ENCODE results near the gene ACTN3.
A peak's percentile ranks its signal among the peaks of the same experiment; 100 is the strongest.
"Not testable (repeated sequence)": the region's sequence is repeated elsewhere in the genome, so short reads cannot be mapped to it uniquely, and the experiment has no call there.

ACTN3 gene

DNA sequence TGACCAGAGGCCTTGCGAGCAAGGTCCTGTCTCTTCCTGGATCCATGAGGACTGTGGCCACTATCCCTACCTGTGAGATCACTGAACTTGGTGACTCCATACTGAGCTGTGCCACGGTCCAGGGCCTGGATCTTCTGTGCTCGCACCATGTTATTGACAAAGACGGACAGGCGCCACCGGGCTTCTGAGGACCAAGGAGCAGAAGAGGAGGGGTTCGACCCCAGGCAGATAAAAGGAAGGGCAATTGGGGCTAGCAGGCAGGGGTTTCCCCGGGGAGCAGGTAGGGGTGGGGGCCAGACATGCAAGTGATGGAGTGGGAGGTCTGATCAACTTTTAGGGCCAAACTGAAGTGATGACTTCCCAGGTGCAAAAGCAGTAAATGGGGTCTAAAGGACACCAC, 19.5 kb downstream of the ACTN3 start:
- no peak for DNase-seq (ENCODE audit: low spot score)

- no peak for DNase-seq (ENCODE audit: low spot score)
Observed at GRCh38 chr11:66567787-66568123, 21.1 kb downstream of the ACTN3 start.

DNA sequence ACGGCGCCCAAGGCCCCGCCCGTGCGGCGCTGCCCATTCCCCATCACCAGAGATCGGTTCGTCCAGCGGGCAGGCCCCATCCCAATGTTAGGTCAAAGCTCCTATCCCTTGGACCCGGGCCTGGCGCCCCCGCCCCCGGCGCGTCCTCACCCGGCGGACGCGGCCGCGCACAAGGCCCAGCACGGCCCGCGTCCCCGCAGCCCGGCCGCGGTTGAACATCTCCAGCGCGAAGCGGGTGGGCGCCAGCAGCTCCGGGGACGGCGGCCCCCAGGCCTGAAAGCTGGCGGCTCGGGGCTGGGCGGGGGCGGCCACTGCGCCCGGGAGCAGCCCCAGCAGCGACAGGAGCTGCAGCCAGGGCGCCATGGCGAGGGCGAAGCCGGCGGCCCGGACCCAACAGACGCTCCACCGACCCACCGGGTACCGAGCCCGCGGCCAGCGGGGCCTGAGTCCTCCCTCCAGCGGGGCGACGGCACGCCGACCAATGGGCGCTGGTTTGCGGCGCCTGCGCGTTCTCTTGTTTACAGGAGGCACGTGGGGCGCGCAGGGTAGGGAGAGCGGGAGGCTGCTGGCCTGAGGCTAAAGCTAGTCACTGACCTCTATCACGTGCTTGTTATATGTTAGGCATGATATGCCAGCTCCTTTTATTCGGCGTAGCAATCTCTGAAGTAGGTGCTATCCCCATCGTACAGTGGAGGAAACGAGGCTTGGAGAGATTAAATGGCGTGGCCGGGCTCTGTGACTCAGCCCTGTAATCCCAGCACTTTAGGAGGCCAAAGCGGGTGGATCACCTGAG, 21.6 kb downstream of the ACTN3 start, which contains the start of gene CTSF:
Gene CTSF (minus strand): TSS at position 483 of the 793 bp plus-strand sequence. CDS start 120 bp downstream, at position 363.
- DNase-seq (ENCODE audit: low spot score) = peak; percentile 99

DNA sequence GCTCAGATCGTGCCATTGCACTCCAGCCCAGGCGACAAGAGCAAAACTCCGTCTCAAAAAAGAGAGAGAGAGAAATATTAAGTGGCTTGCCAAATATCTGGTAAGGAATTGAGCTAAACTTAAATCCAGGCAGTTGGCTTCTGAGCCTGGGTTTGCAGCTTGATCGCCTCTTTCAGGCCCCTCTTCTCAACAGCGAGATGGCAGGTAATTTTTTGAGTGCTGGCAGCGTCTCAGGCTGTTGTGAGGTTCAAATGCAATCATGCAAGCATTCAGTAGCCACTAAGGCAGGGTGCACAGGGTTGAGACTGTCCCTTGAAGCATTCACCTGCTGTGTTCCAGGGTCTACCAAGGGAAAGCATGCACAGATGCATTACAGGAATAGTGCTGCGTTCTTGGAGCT, 22.4 kb downstream of the ACTN3 start:
- DNase-seq (ENCODE audit: low spot score) = no peak

- no peak for DNase-seq (ENCODE audit: low spot score)
Observed at GRCh38 chr11:66570079-66570849, 23.6 kb downstream of the ACTN3 start.

GRCh38 chr11:66570850-66571180, 24.1 kb downstream of the ACTN3 start:
- DNase-seq (ENCODE audit: low spot score) = no peak

DNA sequence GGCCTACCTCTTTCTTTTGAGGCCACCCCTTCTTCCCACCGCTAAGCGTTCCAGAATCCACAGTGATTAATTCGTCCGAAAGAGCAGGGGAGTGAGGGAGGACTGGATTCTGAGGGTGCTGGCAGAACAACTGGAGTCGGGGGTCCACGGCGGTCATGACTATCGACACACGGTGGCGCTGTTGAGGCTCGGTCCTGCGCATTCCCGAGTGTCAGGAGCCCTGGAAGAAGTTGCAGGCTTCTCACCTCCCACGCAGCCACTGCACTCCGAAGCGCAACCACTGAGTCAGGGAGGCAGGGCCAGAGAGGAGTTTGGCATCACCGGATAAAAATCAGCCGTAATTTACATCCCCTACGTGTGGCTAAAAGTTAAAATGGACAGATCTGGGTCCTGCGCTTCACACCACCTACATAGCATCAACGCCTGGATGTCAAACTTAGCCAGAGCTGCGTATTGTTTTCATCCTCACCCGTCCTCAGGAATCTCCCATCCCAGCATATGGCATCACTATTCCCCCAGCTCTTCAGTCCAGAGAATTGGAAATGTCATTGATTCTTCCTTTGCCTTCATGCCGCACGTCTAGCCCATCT, 32.4 kb downstream of the ACTN3 start:
- peak; percentile 92 for DNase-seq (ENCODE audit: low spot score)

DNA sequence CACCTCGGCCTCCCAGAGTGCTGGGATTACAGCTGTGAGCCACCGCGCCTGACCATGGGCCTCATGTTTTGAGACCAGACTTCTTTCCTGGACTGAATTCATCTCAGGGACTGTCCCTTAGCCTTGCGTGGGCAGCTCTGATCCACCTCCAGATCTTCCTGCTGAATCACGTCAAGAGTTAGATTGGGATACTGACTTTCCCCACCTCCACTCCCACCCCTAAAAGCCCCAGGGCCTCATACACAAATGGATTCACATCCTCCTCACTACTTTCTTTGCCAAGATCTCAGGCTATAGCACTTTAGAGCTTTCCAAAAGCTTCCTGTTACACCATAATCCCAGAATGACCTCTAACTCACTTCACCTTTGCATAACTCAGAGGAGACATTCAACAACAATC, 34.1 kb downstream of the ACTN3 start:
- no peak for DNase-seq (ENCODE audit: low spot score)

- DNase-seq (ENCODE audit: low spot score) = no peak
Observed at GRCh38 chr11:66581261-66581660, 34.6 kb downstream of the ACTN3 start.

DNA sequence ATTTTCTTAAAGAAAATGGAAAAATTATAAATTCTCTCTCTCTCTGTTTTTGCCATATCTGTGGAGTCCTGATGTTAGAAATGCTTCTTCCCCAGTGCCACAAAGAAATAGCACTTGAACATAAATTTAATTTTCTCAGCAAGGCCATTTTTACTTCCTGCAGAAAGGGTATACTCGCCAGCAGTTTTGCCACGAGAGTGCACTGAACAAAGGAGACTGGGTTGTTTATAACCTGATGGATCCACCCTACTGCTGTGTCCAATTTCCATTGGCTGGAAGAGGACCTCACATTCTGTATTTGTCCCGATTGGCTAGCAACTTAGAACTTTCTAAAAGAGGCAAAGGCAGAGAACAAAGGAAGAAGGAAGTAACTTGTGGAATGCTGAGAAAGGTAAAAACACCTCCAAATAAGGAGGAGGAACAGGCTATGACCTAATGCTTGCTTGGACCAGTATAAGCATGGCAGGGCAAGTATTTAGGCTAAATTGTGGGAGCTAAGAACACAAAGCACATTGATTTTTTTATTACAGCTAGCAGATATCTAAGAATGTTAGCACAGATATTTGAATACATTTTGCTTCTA, 36.0 kb downstream of the ACTN3 start:
- DNase-seq (ENCODE audit: low spot score) = not testable (repeated sequence)

GRCh38 chr11:66585447-66585846, 38.7 kb downstream of the ACTN3 start:
- DNase-seq (ENCODE audit: low spot score) = not testable (repeated sequence)

DNA sequence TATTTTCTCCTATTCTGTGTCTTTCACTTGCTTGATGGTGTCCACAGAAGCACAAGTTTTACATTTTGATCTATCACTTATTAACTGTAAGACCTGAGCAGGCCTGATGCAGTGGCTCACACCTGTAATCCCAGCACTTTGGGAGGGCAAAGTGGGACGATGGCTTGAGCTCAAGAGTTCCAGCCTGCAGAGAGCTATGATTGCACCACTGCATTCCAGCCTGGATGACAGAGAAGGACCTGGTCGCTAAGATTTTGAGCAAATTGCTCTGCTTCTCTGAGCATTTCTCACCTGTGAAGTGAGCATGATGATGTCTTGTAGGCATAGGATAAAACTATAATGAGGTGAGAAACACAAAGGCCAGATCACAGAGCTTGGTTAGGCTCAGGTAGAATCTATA, 39.4 kb downstream of the ACTN3 start:
- no peak for DNase-seq (ENCODE audit: low spot score)

DNA sequence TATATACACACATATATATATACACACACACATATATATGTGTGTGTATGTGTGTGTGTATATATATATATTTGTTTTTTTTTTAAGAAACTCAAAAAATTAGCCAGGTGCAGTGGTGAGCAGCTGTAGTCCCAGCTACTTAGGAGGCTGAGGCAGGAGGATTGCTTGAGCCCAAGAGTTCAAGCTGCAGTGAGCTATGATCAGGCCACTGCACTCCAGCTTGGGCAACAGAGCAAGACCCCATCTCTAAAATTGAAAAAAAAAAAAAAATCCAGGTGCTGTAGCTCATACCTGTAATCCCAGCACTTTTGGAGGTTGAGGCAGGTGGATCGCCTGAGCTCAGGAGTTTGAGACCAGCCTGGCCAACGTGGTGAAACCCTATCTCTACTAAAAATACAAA, 42.6 kb downstream of the ACTN3 start:
- DNase-seq (ENCODE audit: low spot score) = not testable (repeated sequence)

- no peak for DNase-seq (ENCODE audit: low spot score)
Observed at GRCh38 chr11:66589996-66590675, 43.4 kb downstream of the ACTN3 start.

DNA sequence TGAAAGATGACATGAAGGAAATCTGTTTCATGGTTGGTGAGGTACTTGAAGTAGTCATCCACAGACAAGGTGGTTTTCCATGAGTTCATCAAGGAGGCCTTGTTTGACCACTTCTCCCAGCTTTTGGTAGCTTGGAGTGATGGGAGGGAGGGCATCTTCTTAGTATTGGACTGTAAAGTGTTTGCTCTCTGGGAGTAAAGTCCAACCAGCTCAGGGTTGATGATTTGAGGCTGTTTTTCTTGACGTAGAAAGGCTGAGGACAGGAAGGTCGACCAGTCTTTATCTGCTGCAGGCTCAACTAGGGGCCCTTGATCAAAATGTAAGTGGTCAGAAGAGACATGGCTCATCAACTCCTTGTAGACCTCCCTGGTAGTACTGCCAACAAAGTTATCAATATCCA, 44.5 kb downstream of the ACTN3 start:
- DNase-seq (ENCODE audit: low spot score) = no peak

GRCh38 chr11:66592457-66593302, 46.0 kb downstream of the ACTN3 start, which contains the start of the genes CCDC87 and CCS:
Gene CCDC87 (minus strand): TSS chr11:66593063. CDS start chr11:66593015, 48 bp downstream.
Gene CCS (plus strand): TSS chr11:66593185. CDS start chr11:66593262, 77 bp downstream.
- DNase-seq (ENCODE audit: low spot score) = peak; percentile 100

DNA sequence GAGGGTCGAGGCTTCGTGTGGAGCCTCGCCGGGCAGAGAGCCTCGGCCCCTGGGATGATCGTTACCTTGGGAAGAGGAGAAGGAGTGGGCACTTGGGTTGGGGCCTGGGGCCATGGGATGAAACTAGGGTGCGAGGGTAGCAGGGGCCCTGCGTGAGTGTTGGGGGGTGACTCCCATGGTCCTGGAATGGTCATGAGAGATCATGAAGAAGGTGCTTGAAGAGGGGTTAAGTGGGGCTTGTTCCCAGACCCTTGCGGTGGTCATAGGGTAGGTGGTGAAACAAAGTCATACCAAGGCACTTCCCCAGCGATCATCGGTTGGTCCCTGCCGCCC, 46.6 kb downstream of the ACTN3 start:
- DNase-seq (ENCODE audit: low spot score) = no peak

- no peak for DNase-seq (ENCODE audit: low spot score)
Observed at GRCh38 chr11:66593650-66594049, 46.9 kb downstream of the ACTN3 start.

DNA sequence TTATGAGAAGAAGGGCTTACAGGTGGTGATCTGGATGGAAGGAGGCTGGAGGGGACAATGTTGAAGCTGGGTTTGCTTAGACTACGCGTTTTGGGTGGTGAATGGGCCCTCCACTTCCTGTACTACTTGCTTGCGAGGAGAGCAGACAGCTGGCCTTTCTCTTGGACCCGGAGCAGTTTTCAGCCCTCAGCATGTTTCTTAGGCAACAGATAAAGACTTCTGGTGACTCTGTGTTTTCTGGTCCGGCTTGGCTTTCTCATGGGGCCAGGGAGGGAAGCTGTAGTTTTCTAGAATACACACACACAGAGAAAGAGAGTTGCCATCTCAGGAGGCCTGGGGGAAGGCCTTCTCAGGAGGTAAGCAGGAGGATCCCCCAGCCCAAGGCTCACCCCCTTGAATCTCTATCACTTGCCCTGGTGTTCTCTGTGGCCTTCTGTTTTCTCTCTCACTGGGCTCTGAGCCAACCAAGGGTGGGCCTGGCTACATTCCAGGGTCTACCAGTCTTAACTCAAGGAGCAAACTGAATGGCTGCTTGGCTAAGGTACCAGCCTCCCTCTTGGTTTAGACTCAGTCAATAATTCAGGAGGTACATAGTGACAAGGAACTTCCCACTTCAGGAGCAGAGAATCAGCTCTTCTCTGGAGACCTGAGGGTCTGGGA, 48.7 kb downstream of the ACTN3 start:
- no peak for DNase-seq (ENCODE audit: low spot score)

DNA sequence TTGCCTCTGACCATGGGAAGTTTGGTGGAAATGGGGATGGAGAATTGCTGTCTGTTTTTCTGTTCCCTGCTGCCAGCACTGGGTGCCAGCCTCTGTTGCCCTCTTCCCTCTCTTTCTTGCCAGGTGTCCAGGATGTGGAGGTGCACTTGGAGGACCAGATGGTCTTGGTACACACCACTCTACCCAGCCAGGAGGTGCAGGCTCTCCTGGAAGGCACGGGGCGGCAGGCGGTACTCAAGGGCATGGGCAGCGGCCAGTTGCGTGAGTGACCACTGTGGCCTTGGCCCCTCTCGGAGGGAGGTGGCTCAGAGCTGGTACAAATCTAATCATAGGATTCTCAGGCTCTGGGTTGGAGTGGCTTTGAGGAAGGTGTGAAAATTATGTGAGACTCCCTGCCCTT, 52.3 kb downstream of the ACTN3 start:
- no peak for DNase-seq (ENCODE audit: low spot score)

DNA sequence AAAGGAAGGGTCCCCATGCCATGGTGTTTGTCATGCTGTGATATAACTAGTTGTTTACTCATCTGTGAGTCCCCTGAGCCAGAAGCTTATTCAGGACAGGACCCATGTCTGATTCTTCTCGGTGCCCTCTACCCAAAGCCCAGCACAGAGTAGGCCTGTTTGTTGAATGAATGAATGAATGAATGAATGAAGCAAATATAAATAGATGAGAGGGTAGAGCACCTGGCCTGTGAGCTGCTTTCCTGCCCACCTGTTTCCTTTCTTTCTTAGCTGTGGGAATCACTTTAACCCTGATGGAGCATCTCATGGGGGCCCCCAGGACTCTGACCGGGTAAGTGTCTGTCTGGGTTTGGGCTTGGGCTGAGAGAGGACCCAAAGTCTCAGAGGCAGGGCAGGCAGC, 53.5 kb downstream of the ACTN3 start:
- no peak for DNase-seq (ENCODE audit: low spot score)

Data from AG08396 (cell line).